ENCODE results near the gene CRPPA. TPM values are rescaled to one million over a fixed set of nuclear protein-coding genes. Genes with fewer than 3 reads are reported as not detected.
A peak's percentile ranks its signal among the peaks of the same experiment; 100 is the strongest.

The CRPPA gene
- total and polyA plus RNA-seq, 2 of the 13 experiments (the other 11 are each of a cell fraction or from before 2014, with no cell fraction given), result 0.16 to 1.3 TPM

DNA sequence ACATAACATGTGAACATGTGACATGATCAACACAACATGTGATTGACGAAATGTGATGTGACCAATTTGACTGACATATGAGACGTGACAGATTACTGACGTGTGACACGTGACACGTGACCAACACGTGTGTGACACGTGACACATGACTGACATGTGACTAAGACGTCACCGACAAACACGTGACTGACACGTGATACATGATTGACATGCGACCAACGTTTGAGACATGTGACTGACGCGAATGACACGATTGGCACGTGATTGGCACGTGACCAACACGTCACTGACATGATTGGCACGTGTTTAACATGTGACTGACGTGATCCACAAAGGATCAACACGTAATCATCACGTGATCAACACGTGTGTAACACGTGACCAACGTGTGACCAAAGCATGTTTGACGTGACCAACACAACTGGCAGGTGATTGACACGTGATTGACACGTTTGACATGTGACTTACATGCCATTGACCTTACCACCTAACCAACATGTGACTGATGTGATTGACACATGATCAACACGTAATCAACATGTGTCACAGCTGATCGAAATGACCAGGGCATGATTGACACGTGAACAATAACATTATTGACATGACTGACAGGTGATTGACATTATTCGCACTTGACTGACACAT lies 23.7 kb downstream of the CRPPA start (continued):
- TF ChIP-seq ZNF296 (CRISPR knock-in tag; conservative IDR thresholded peaks at IDR 0.05) (no peak), TOPORS (CRISPR knock-in tag; IDR thresholded peaks at IDR 0.05) (no peak), SCMH1 (CRISPR knock-in tag; IDR thresholded peaks at IDR 0.05; ENCODE audit: borderline replicate concordance) (no peak), SSRP1 (CRISPR knock-in tag; IDR thresholded peaks at IDR 0.05) (no peak), PAX8 (CRISPR knock-in tag; IDR thresholded peaks at IDR 0.05; ENCODE audit: borderline replicate concordance) (no peak), MTA1 (CRISPR knock-in tag; IDR thresholded peaks at IDR 0.05; ENCODE audit: borderline replicate concordance) (peak; percentile 45; the same call in 1 of the 2 replicates), HCFC1 (IDR thresholded peaks at IDR 0.05; ENCODE audit: low read depth, low read length) (no peak), ZNF7 (CRISPR knock-in tag; IDR thresholded peaks at IDR 0.05) (no peak), ZSCAN25 (CRISPR knock-in tag; IDR thresholded peaks at IDR 0.05) (no peak), TBP (CRISPR knock-in tag; IDR thresholded peaks at IDR 0.05) (no peak), SUZ12 (IDR thresholded peaks at IDR 0.05; ENCODE audit: low read depth, low read length) (no peak)
- TF ChIP-seq, protein P1, sequence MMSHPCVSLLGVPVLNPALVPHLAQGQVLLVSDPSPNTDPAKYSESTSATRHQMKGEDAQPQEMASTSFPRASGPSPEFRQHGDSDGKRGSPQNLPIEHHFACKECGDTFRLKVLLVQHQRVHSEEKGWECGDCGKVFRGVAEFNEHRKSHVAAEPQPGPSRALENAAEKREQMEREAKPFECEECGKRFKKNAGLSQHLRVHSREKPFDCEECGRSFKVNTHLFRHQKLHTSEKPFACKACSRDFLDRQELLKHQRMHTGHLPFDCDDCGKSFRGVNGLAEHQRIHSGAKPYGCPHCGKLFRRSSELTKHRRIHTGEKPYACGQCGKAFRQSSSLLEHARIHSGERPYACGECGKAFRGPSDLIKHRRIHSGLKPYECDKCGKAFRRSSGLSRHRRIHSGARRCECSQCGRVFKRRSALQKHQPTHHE (CRISPR knock-in tag; IDR thresholded peaks at IDR 0.05; ENCODE audit: borderline replicate concordance), result no peak
- TF ChIP-seq, protein P2, sequence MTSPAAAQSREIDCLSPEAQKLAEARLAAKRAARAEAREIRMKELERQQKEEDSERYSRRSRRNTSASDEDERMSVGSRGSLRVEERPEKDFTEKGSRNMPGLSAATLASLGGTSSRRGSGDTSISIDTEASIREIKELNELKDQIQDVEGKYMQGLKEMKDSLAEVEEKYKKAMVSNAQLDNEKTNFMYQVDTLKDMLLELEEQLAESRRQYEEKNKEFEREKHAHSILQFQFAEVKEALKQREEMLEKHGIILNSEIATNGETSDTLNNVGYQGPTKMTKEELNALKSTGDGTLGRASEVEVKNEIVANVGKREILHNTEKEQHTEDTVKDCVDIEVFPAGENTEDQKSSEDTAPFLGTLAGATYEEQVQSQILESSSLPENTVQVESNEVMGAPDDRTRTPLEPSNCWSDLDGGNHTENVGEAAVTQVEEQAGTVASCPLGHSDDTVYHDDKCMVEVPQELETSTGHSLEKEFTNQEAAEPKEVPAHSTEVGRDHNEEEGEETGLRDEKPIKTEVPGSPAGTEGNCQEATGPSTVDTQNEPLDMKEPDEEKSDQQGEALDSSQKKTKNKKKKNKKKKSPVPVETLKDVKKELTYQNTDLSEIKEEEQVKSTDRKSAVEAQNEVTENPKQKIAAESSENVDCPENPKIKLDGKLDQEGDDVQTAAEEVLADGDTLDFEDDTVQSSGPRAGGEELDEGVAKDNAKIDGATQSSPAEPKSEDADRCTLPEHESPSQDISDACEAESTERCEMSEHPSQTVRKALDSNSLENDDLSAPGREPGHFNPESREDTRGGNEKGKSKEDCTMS (CRISPR knock-in tag; conservative IDR thresholded peaks at IDR 0.05), result no peak
- TF ChIP-seq, protein P3, sequence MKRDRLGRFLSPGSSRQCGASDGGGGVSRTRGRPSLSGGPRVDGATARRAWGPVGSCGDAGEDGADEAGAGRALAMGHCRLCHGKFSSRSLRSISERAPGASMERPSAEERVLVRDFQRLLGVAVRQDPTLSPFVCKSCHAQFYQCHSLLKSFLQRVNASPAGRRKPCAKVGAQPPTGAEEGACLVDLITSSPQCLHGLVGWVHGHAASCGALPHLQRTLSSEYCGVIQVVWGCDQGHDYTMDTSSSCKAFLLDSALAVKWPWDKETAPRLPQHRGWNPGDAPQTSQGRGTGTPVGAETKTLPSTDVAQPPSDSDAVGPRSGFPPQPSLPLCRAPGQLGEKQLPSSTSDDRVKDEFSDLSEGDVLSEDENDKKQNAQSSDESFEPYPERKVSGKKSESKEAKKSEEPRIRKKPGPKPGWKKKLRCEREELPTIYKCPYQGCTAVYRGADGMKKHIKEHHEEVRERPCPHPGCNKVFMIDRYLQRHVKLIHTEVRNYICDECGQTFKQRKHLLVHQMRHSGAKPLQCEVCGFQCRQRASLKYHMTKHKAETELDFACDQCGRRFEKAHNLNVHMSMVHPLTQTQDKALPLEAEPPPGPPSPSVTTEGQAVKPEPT (CRISPR knock-in tag; IDR thresholded peaks at IDR 0.05; ENCODE audit: low read depth), result no peak
- TF ChIP-seq, protein P4, sequence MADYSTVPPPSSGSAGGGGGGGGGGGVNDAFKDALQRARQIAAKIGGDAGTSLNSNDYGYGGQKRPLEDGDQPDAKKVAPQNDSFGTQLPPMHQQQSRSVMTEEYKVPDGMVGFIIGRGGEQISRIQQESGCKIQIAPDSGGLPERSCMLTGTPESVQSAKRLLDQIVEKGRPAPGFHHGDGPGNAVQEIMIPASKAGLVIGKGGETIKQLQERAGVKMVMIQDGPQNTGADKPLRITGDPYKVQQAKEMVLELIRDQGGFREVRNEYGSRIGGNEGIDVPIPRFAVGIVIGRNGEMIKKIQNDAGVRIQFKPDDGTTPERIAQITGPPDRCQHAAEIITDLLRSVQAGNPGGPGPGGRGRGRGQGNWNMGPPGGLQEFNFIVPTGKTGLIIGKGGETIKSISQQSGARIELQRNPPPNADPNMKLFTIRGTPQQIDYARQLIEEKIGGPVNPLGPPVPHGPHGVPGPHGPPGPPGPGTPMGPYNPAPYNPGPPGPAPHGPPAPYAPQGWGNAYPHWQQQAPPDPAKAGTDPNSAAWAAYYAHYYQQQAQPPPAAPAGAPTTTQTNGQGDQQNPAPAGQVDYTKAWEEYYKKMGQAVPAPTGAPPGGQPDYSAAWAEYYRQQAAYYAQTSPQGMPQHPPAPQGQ (CRISPR knock-in tag; IDR thresholded peaks at IDR 0.05; ENCODE audit: borderline replicate concordance), result no peak
- TF ChIP-seq, protein P5, sequence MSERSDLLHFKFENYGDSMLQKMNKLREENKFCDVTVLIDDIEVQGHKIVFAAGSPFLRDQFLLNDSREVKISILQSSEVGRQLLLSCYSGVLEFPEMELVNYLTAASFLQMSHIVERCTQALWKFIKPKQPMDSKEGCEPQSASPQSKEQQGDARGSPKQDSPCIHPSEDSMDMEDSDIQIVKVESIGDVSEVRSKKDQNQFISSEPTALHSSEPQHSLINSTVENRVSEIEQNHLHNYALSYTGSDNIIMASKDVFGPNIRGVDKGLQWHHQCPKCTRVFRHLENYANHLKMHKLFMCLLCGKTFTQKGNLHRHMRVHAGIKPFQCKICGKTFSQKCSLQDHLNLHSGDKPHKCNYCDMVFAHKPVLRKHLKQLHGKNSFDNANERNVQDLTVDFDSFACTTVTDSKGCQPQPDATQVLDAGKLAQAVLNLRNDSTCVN (CRISPR knock-in tag; IDR thresholded peaks at IDR 0.05; ENCODE audit: borderline replicate concordance), result no peak
